HepG2 (cell line): ENCODE results near the gene TAS2R38. TPM values are rescaled to one million over a fixed set of nuclear protein-coding genes. Genes with fewer than 3 reads are reported as not detected.

ENCODE experiments used
- ATAC-seq: fragments of 200-7000 bp; cut with Tn5 transposase; 3 replicates; pipeline ENCODE4 v1.9.1; 2020; ENCODE audit warnings: mild to moderate bottlenecking, moderate library complexity
- BruUV-seq: library from RNA; stranded (reverse); fragments of 400-500 nt; replicated peaks from 2 replicates; lab custom pipeline; 2021; lab: Mats Ljungman, UMichigan
- CTCF ChIA-PET: fragments of 300-600 bp; formaldehyde crosslinking; extraction: SDS; loops from one replicate; lab custom pipeline; 2021; ENCODE audit warnings: low total read pairs, inconsistent platforms, low intra/inter-chr PET ratio; lab: Yijun Ruan, JAX
- POLR2A ChIA-PET: fragments of 350-600 bp; sonication (Branson Sonifier 250); formaldehyde crosslinking; loops from one replicate; lab custom pipeline; 2020; ENCODE audit warnings: antibody characterized with exemption, inconsistent platforms; lab: Yijun Ruan, JAX
- DNase-seq: peaks from one replicate; pipeline ENCODE4 v3.0.0-alpha.2; 2015; ENCODE audit warnings: low spot score
- FAIRE-seq: peaks from 3 replicates; lab custom pipeline; 2011; peaks lifted over from hg19 to GRCh38; lab: Jason Lieb, UNC
- H2AFZ ChIP-seq: one replicate; pipeline ENCODE4 v1.6.1; 2011; ENCODE audit warnings: low read length, inconsistent platforms
- H3K27ac ChIP-seq: fragments of 300-600 bp; 3 replicates; pipeline ENCODE4 v1.8.0; 2011; ENCODE audit warnings: mixed run types, mild to moderate bottlenecking, mixed read lengths, low read length, inconsistent platforms; ENCODE audit not compliant: insufficient read depth; ENCODE audit errors: extremely low read length
- H3K27me3 ChIP-seq, 2 experiments: fragments of 200-600 bp in 1 of 2; 2 replicates in 1 of 2; 3 replicates in 1 of 2; pipeline versions ENCODE4 v1.6.0 to v1.8.0; 2011; ENCODE audit warnings: low read length in 2 of 2, mild to moderate bottlenecking in 2 of 2, moderate library complexity in 2 of 2, inconsistent platforms in 1 of 2; ENCODE audit not compliant: insufficient read depth in 2 of 2, control insufficient read depth in 1 of 2
- H3K36me3 ChIP-seq, 2 experiments: fragments of 200-600 bp in 1 of 2; replicated peaks in 1 of 2; 2 replicates in 1 of 2; 3 replicates in 1 of 2; pipeline versions ENCODE4 v1.5.1 to v1.8.0; 2011; ENCODE audit warnings: low read length in 2 of 2, inconsistent platforms in 1 of 2; ENCODE audit not compliant: insufficient read depth in 2 of 2, control insufficient read depth in 1 of 2
- H3K4me1 ChIP-seq: 2 replicates; pipeline ENCODE4 v1.5.1; 2012; ENCODE audit warnings: low read length, inconsistent platforms; ENCODE audit not compliant: insufficient read depth
- H3K4me2 ChIP-seq: 2 replicates; pipeline ENCODE4 v1.6.0; 2011; ENCODE audit warnings: low read depth, low read length, inconsistent platforms
- H3K4me3 ChIP-seq, 3 experiments: fragments of 200-600 bp in 1 of 3; sonication (generic), shearing (Covaris generic) in 1 of 3; replicated peaks in 1 of 3; 2 replicates each; pipeline ENCODE4 v1.5.1; 2011 to 2016; ENCODE audit warnings: low read length in 3 of 3, inconsistent platforms in 2 of 3, low read depth in 2 of 3, mild to moderate bottlenecking in 2 of 3, control low read depth in 1 of 3, mixed read lengths in 1 of 3; ENCODE audit not compliant: insufficient read depth in 1 of 3
- H3K79me2 ChIP-seq: one replicate; pipeline ENCODE4 v1.6.1; 2011; ENCODE audit warnings: low read length, inconsistent platforms; ENCODE audit not compliant: insufficient read depth
- H3K9ac ChIP-seq: 2 replicates; pipeline ENCODE4 v1.6.0; 2011; ENCODE audit warnings: mild to moderate bottlenecking, low read depth, low read length, inconsistent platforms; ENCODE audit not compliant: insufficient read depth
- H3K9me3 ChIP-seq: 2 replicates; pipeline ENCODE4 v1.5.1; 2012; ENCODE audit warnings: mild to moderate bottlenecking, low read length
- H4K20me1 ChIP-seq: 2 replicates; pipeline ENCODE4 v1.6.0; 2011; ENCODE audit warnings: inconsistent platforms, mild to moderate bottlenecking, low read length, moderate library complexity; ENCODE audit not compliant: insufficient read depth
- ATRX ChIP-seq: sonication (generic); formaldehyde crosslinking; IDR thresholded peaks from 2 replicates; pipeline ENCODE4 v1.4.0; 2020; ENCODE audit warnings: missing genetic modification reagents, borderline replicate concordance
- MZF1 ChIP-seq: sonication (generic); formaldehyde crosslinking; IDR thresholded peaks from 2 replicates; pipeline ENCODE4 v1.8.1; 2023; ENCODE audit warnings: mild to moderate bottlenecking, missing genetic modification reagents, borderline replicate concordance
- PHF5A ChIP-seq: IDR thresholded peaks from one replicate; pipeline ENCODE4 v1.6.1; 2018; ENCODE audit warnings: low read depth, missing genetic modification reagents; ENCODE audit not compliant: unreplicated experiment
- REST ChIP-seq, 2 experiments: IDR thresholded peaks; 2 replicates each; pipeline ENCODE4 v1.6.1; 2011 to 2012; ENCODE audit warnings: low read length in 2 of 2, borderline replicate concordance in 1 of 2, low read depth in 1 of 2, mild to moderate bottlenecking in 1 of 2, moderate library complexity in 1 of 2
- YY1 ChIP-seq: IDR thresholded peaks from 2 replicates; pipeline ENCODE4 v1.6.1; 2011; ENCODE audit warnings: low read length, low read depth, moderate library complexity, mild to moderate bottlenecking; ENCODE audit not compliant: insufficient read depth, insufficient replicate concordance
- ZNF224 ChIP-seq: sonication (generic); formaldehyde crosslinking; IDR thresholded peaks from 2 replicates; pipeline ENCODE4 v1.5.0; 2020; ENCODE audit warnings: mild to moderate bottlenecking, missing genetic modification reagents
- ZNF3 ChIP-seq: IDR thresholded peaks from 2 replicates; pipeline ENCODE4 v1.7.0; 2017; ENCODE audit warnings: inconsistent platforms
- ZNF337 ChIP-seq: sonication (generic); formaldehyde crosslinking; IDR thresholded peaks from 2 replicates; pipeline ENCODE4 v1.5.1; 2020; ENCODE audit warnings: missing genetic modification reagents, low read depth, mild to moderate bottlenecking, borderline replicate concordance
- ZNF407 ChIP-seq: sonication (generic); formaldehyde crosslinking; IDR thresholded peaks from one replicate; pipeline ENCODE4 v1.5.1; 2020; ENCODE audit warnings: mild to moderate bottlenecking, missing genetic modification reagents; ENCODE audit errors: not compliant biosample characterization
- ZNF703 ChIP-seq: sonication (generic); formaldehyde crosslinking; IDR thresholded peaks from 2 replicates; pipeline ENCODE4 v1.5.1; 2020; ENCODE audit warnings: missing genetic modification reagents, mild to moderate bottlenecking, moderate library complexity, borderline replicate concordance
- ZNF775 ChIP-seq: sonication (generic); formaldehyde crosslinking; IDR thresholded peaks from 2 replicates; pipeline ENCODE4 v1.4.0; 2020; ENCODE audit warnings: missing genetic modification reagents, mild to moderate bottlenecking, moderate library complexity, borderline replicate concordance
- WGBS: methylation state at CpG from one replicate; pipeline ENCODE4 v1.1.6; 2017; ENCODE audit warnings: low lambda C conversion rate; 5-methylcytosine and 5-hydroxymethylcytosine counted together
- in situ Hi-C: cut with HindIII; loops from 2 replicates; pipeline ENCODE4 v1.10.0; 2017; ENCODE audit warnings: low pct_unique_long_range_greater_than_20kb; ENCODE audit not compliant: extremely low pct_ligation_motif_present
- intact Hi-C: fragments of 100-400 bp; cut with micrococcal nuclease; formaldehyde crosslinking; loops from one replicate; pipeline ENCODE4 v1.10.0; 2022; ENCODE audit not compliant: unreplicated experiment
- polyA plus RNA-seq, 8 experiments: library from polyadenylated mRNA; depleted of rRNA in 3 of 8; stranded (reverse) in 7 of 8; unstranded in 1 of 8; fragments of >200 nt; fragmentation: Illumina TruSeq in 4 of 8; extraction: Trizol in 4 of 8; gene quantifications; 2 replicates each; pipeline versions ENCODE4 v1.2.1 to v1.2.3, GENCODE V29; 2011 to 2016; ENCODE audit warnings: low read depth in 4 of 8, missing spikeins in 1 of 8, mixed read lengths in 1 of 8; ENCODE audit not compliant: insufficient read depth in 1 of 8
- total RNA-seq, 5 experiments: library from RNA; depleted of rRNA; stranded (reverse); fragments of >200 nt; fragmentation: Illumina TruSeq; extraction: Trizol; gene quantifications; 2 replicates each; pipeline ENCODE4 v1.2.3, GENCODE V29; 2016; ENCODE audit warnings: low read depth in 1 of 5

TAS2R38 gene
- total and polyA plus RNA-seq, 2 of the 13 experiments (the other 11 are each of a cell fraction or from before 2014, with no cell fraction given): not detected

- TF ChIP-seq ZNF407 (CRISPR knock-in tag): no peak
These were observed 28.8 kb downstream of the TAS2R38 start (continued) for GRCh38 chr7:141944811-141945210.

- no peak for ATAC-seq
These were observed 29.7 kb downstream of the TAS2R38 start for GRCh38 chr7:141943846-141944245.

More at GRCh38 chr7:141943846-141944245, 29.7 kb downstream of the TAS2R38 start:
- TF ChIP-seq ATRX (CRISPR knock-in tag) (no peak), REST (IDR thresholded peaks at IDR 0.05; ENCODE audit: borderline replicate concordance in 1 of 2, low read depth in 1 of 2, low read length in 2 of 2) (no peak), ZNF224 (CRISPR knock-in tag) (no peak), ZNF703 (CRISPR knock-in tag) (no peak), ZNF775 (CRISPR knock-in tag) (no peak), ZNF3 (no peak), PHF5A (no peak), ZNF337 (CRISPR knock-in tag) (no peak), MZF1 (CRISPR knock-in tag) (no peak), YY1 (no peak)
- TF ChIP-seq, all 625 proteins: peak for 0
- Histone ChIP-seq H3K27ac (no peak overlapping the region), H3K79me2 (no peaks in the 10 kb centered on the region), H3K4me2 (no peak overlapping the region), H3K4me3 (no peak overlapping the region), H3K27me3 (no peaks in the 10 kb centered on the region), H2AFZ (no peak overlapping the region), H3K36me3 (no peaks in the 10 kb centered on the region), H3K9ac (no peak overlapping the region), H3K4me1 (no peaks in the 10 kb centered on the region), H4K20me1 (no peaks in the 10 kb centered on the region), H3K9me3 (peaks cover 12% of the 10 kb centered on the region)
- FAIRE-seq (no peak), DNase-seq (no peak)
- in situ Hi-C loops: no loop called here
- intact Hi-C loops: no loop called here
- WGBS: 0% methylated on average over 1 of the region's 1 CpG
- BruUV-seq: no TSS peak
- CTCF ChIA-PET: no interaction called here
- POLR2A ChIA-PET: no interaction called here
